GM08714 (cell line): ENCODE data around the gene CAPZA2.

Source experiments
- H3K4me3 ChIP-seq: fragments of 200-500 bp; sonication (Bioruptor generic); 2 replicates; pipeline ENCODE4 v1.5.1; 2014; ENCODE audit warnings: mild to moderate bottlenecking, low read length, inconsistent platforms
- ZNF274 ChIP-seq: IDR thresholded peaks from 2 replicates; pipeline ENCODE4 v1.6.1; 2012; ENCODE audit warnings: mild to moderate bottlenecking, low read depth, low read length

Gene CAPZA2

DNA sequence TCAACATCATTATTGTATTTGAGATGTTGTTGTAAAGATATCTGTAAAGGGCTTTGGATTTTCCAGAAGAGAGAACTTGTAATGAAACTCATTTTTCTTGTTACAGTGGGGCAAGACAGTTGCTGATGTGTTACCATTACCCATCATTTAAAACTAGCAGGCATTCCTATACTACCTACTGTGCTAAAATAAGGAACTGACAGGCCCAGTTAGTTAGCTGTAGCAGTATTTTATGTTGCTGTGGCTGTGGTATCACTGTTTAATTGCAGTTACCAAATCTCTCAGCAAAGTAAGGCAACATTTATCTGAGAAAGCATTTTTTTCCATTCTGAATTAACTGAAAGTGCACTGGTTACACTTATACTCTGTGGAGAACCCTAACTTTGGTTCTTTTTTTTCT, 100.8 kb downstream of the CAPZA2 start:
- H3K4me3 ChIP-seq: no peak overlapping the region
- no peak for TF ChIP-seq ZNF274

DNA sequence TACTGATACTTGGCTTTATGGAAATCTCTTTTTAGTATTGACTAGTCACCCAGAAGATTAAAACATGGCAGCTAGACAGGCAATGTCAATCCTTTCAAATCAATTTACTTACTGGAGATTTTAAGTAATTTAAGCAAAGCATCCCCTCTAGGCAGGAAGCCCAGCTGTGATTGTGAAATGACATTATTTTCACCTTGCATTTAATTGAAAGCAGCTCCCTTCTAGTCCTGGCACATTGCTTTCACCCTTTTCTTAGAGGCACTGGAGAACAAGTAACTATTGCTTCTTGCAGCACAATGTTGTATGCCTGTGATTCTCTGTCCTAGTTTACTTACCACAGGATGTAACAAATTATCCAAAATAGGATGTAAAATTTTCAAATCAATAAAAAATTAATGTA, 104.2 kb downstream of the CAPZA2 start:
- no peak for TF ChIP-seq ZNF274
- no peak overlapping the region for H3K4me3 ChIP-seq

DNA sequence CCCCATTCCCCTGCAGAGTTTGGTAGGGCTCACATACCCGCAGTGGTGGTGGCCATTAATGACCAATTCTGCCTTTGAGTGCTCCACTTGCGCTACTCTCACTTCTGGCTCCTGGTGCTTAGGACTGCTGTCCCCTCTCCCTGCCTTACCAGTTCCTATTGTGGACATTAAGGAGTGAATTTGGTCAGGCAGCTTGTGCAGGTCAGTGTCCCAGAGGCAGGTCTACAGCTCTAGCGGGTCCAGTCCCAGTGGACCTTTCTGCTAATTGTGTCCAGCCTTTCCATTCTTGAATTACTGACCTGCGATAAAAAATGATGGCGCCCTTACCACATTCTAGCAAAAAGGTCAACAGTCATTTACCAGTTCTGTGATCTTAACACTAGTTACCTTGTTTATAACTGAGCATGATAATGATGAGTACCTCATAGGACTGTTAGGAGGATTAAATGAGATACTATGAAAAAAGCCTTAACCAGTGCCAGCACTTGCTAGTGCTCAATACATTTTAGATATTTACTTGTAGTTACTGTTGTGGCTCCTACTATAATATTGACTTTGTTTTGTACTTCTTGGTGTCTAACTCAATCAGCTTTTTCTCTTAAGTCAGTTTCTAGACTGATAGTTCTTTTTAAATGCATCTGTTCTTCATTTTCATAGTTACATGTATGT, 105.0 kb downstream of the CAPZA2 start:
- no peak overlapping the region for H3K4me3 ChIP-seq
- TF ChIP-seq ZNF274: no peak

DNA sequence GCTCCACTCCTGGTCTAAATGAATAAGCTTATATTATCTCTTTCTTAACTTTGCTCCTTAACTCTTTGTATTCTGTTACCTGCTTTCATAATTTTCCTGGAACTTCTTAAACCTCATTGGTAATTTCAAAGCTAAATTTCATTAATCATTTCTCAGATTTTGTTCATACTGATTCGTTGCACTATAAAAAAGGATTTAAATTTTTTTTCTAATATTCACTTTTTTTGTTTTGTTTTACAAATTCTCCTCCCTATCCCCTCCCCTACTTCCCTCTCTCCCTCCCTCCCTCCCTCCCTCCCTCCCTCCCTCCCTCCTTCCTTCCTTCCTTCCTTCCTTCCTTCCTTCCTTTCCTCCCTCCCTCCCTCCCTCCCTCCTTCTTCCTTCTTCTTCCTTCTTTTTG, 105.6 kb downstream of the CAPZA2 start:
- no peak overlapping the region for H3K4me3 ChIP-seq
- TF ChIP-seq ZNF274: no peak

DNA sequence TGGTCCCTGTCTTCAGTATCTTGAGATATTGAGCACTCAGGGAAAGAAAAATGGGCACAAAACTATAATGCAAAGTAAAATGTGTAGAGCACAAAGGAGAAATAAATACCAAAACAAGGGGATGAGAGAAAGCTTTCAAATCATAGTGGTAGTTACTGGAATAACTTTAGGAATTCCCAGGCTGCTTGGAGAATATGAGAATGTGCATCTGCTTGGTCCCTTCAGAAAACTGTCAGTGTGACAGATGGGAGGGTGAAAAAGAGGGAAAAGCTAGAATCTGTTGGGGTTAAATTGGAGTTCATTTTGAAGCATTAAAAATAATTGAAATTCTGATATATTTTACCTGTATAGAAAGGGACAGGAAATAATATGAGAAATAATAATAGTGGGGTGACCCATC, 106.2 kb downstream of the CAPZA2 start:
- no peak overlapping the region for H3K4me3 ChIP-seq
- no peak for TF ChIP-seq ZNF274

DNA sequence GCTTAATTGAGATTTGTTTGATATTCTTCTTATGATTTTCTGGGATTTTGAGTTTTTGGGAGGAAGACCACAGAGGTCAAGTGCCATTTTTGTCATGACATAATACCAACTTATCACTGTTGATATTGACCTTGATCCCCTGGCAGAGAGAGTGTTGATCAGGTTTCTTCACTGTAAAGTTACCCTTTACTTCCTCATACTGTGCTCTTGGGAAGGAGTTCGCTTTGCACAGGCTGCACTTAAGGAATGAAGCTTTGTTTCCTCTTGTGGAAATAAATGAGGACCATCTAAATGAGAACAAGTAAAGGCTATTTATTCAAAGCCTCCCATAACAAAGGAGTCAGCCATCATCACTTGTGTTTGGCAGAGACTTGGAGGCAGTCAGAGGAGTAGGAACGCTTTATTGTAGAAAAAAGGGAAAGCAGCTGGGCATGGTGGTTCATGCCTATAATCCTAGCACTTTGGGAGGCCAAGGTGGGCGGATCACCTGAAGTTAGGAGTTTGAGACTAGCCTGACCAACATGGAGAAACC, 107.0 kb downstream of the CAPZA2 start:
- no peak for TF ChIP-seq ZNF274
- H3K4me3 ChIP-seq: no peak overlapping the region

DNA sequence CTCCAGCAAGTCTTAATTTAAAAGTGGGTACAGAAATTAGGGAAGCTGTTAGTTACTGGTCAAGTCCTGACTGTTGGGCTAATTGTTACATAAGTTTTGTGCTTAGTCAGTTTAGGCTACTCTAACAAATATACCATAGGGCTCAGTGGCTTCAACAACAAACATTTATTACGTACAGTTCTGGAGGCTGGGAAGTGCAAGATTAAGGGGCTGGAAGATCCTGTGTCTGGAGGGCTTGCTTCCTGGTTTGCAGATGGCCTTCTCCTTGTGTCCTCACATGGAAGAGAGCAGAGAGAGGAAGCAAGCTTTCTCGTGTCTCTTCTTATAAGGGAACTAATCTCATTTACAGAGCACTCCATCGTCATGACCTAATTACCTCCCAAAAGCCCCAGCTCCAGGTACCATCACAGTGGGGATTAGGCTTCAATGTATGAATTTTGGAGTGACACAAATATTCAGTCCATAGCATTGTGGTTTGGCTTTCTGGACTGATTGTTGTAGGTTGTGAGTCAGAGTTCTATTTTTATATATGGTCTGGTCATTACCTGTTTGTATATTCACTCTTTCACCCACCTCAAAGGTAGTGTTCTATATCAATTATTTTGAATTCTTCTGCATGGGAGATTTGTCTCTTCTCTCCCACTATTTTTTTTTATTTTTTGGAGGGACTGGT, 108.0 kb downstream of the CAPZA2 start:
- no peak for TF ChIP-seq ZNF274

DNA sequence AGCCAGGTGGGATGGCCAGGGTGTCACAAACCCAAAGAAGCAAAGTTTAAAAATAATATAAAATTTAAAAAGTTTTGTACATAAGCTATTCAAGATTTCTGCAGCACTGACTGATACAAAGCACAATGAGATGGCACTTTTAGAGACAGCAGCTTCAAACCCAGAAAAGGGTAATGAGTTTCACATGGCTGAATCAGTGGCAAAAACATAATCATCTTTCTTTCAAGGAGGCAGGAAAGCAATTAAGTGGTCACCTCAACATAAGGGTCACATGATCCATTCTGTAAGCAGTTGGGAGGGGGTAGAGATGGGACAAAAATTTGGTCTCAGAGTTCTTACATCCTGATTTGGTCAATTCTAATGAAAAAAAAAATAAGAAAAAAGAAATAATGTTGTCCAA, 108.8 kb downstream of the CAPZA2 start:
- H3K4me3 ChIP-seq: peak overlapping the region; percentile 26; the same call in 1 of the 2 replicates

More for the DNA sequence above, 108.0 kb downstream of the CAPZA2 start:
- peak overlapping the region; percentile 6; the same call in 1 of the 2 replicates for H3K4me3 ChIP-seq
